ENCODE results near the gene INSM2. TPM values are rescaled to one million over a fixed set of nuclear protein-coding genes. Genes with fewer than 3 reads are reported as not detected.

INSM2 gene
- total RNA-seq (ENCODE audit: low replicate concordance): not detected in 2 replicates

GRCh38 chr14:35533357-35534207, at the start of gene INSM2:
Gene INSM2, plus strand, starts transcription at chr14:35534164. Its CDS starts 89 bp downstream, at chr14:35534253.

Other genes starting within 250 kb of the INSM2 start
- gene PSMA6, start 241.8 kb upstream of the INSM2 start, total RNA-seq (ENCODE audit: low replicate concordance): 202 and 233 TPM in 2 replicates
- gene NFKBIA, start 129.4 kb upstream of the INSM2 start, total RNA-seq (ENCODE audit: low replicate concordance): 54.1 and 95.2 TPM in 2 replicates

Measured in smooth muscle cell of the coronary artery (primary cell).